ENCODE results near the gene LIX1. TPM values are rescaled to one million over a fixed set of nuclear protein-coding genes. Genes with fewer than 3 reads are reported as not detected.

Gene LIX1
- total and polyA plus RNA-seq, 2 of the 8 experiments (the other 6 are each of a cell fraction or from before 2014, with no cell fraction given), result 0.26 to 0.45 TPM

DNA sequence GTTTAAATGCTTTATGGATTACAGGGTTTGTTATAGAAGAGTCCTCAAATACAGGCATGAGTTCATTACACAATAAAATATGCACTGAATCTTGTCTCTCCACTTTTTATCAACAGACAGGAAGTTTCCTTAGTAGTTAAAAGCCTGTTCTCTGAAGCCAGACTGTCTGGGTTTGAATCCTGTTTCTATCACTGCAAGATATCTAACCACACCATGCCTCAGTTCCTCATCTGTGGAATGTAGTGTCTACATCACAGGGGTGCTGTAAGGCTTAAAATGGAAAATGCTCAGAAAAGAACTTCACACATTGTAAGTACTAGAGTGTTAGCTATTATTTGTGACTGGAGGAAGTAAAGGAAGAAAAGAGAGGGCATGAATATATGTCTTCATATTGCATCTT, 9.3 kb downstream of the LIX1 start (continued):
- TF ChIP-seq, protein P1, sequence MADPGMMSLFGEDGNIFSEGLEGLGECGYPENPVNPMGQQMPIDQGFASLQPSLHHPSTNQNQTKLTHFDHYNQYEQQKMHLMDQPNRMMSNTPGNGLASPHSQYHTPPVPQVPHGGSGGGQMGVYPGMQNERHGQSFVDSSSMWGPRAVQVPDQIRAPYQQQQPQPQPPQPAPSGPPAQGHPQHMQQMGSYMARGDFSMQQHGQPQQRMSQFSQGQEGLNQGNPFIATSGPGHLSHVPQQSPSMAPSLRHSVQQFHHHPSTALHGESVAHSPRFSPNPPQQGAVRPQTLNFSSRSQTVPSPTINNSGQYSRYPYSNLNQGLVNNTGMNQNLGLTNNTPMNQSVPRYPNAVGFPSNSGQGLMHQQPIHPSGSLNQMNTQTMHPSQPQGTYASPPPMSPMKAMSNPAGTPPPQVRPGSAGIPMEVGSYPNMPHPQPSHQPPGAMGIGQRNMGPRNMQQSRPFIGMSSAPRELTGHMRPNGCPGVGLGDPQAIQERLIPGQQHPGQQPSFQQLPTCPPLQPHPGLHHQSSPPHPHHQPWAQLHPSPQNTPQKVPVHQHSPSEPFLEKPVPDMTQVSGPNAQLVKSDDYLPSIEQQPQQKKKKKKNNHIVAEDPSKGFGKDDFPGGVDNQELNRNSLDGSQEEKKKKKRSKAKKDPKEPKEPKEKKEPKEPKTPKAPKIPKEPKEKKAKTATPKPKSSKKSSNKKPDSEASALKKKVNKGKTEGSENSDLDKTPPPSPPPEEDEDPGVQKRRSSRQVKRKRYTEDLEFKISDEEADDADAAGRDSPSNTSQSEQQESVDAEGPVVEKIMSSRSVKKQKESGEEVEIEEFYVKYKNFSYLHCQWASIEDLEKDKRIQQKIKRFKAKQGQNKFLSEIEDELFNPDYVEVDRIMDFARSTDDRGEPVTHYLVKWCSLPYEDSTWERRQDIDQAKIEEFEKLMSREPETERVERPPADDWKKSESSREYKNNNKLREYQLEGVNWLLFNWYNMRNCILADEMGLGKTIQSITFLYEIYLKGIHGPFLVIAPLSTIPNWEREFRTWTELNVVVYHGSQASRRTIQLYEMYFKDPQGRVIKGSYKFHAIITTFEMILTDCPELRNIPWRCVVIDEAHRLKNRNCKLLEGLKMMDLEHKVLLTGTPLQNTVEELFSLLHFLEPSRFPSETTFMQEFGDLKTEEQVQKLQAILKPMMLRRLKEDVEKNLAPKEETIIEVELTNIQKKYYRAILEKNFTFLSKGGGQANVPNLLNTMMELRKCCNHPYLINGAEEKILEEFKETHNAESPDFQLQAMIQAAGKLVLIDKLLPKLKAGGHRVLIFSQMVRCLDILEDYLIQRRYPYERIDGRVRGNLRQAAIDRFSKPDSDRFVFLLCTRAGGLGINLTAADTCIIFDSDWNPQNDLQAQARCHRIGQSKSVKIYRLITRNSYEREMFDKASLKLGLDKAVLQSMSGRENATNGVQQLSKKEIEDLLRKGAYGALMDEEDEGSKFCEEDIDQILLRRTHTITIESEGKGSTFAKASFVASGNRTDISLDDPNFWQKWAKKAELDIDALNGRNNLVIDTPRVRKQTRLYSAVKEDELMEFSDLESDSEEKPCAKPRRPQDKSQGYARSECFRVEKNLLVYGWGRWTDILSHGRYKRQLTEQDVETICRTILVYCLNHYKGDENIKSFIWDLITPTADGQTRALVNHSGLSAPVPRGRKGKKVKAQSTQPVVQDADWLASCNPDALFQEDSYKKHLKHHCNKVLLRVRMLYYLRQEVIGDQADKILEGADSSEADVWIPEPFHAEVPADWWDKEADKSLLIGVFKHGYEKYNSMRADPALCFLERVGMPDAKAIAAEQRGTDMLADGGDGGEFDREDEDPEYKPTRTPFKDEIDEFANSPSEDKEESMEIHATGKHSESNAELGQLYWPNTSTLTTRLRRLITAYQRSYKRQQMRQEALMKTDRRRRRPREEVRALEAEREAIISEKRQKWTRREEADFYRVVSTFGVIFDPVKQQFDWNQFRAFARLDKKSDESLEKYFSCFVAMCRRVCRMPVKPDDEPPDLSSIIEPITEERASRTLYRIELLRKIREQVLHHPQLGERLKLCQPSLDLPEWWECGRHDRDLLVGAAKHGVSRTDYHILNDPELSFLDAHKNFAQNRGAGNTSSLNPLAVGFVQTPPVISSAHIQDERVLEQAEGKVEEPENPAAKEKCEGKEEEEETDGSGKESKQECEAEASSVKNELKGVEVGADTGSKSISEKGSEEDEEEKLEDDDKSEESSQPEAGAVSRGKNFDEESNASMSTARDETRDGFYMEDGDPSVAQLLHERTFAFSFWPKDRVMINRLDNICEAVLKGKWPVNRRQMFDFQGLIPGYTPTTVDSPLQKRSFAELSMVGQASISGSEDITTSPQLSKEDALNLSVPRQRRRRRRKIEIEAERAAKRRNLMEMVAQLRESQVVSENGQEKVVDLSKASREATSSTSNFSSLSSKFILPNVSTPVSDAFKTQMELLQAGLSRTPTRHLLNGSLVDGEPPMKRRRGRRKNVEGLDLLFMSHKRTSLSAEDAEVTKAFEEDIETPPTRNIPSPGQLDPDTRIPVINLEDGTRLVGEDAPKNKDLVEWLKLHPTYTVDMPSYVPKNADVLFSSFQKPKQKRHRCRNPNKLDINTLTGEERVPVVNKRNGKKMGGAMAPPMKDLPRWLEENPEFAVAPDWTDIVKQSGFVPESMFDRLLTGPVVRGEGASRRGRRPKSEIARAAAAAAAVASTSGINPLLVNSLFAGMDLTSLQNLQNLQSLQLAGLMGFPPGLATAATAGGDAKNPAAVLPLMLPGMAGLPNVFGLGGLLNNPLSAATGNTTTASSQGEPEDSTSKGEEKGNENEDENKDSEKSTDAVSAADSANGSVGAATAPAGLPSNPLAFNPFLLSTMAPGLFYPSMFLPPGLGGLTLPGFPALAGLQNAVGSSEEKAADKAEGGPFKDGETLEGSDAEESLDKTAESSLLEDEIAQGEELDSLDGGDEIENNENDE (IDR thresholded peaks at IDR 0.05; ENCODE audit: insufficient replicate concordance, low read length), result no peak
- TF ChIP-seq CHD2 (IDR thresholded peaks at IDR 0.05; ENCODE audit: low read length) (no peak), SIN3A (conservative IDR thresholded peaks at IDR 0.05 in 1 of 2, IDR thresholded peaks at IDR 0.05 in 1 of 2; ENCODE audit: low read depth in 1 of 2, low read length in 2 of 2) (no peak), BACH1 (IDR thresholded peaks at IDR 0.05; ENCODE audit: low read length) (no peak), GTF2F1 (IDR thresholded peaks at IDR 0.05; ENCODE audit: borderline replicate concordance, low read depth, low read length) (no peak), CREB1 (IDR thresholded peaks at IDR 0.05) (no peak), TEAD4 (IDR thresholded peaks at IDR 0.05; ENCODE audit: low read depth, low read length) (no peak)
- TF ChIP-seq, protein P2, sequence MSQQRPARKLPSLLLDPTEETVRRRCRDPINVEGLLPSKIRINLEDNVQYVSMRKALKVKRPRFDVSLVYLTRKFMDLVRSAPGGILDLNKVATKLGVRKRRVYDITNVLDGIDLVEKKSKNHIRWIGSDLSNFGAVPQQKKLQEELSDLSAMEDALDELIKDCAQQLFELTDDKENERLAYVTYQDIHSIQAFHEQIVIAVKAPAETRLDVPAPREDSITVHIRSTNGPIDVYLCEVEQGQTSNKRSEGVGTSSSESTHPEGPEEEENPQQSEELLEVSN (IDR thresholded peaks at IDR 0.05), result no peak
